CD1c-positive myeloid dendritic cell (primary cell): Measurements from ENCODE around the gene TRAP1.

ENCODE experiments used
- DNase-seq: peaks from one replicate; pipeline ENCODE4 v3.0.0-alpha.2; 2016; ENCODE audit errors: extremely low spot score

Gene TRAP1

GRCh38 chr16:3717235-3718018, at the start of gene TRAP1:
Gene TRAP1 (minus strand): TSS chr16:3717524. CDS start chr16:3717508, 16 bp downstream.
- peak; percentile 95 for DNase-seq

- no peak for DNase-seq
Measured at GRCh38 chr16:3766177-3766576, 48.9 kb upstream of the TRAP1 start.

GRCh38 chr16:3764409-3764808, 47.1 kb upstream of the TRAP1 start:
- DNase-seq = no peak

- DNase-seq = no peak
Measured at GRCh38 chr16:3762107-3762750, 44.9 kb upstream of the TRAP1 start.

GRCh38 chr16:3761375-3762106, 44.2 kb upstream of the TRAP1 start:
- DNase-seq = no peak

GRCh38 chr16:3760518-3760917, 43.2 kb upstream of the TRAP1 start:
- no peak for DNase-seq

GRCh38 chr16:3759736-3760135, 42.4 kb upstream of the TRAP1 start:
- no peak for DNase-seq

GRCh38 chr16:3756113-3756512, 38.8 kb upstream of the TRAP1 start:
- DNase-seq = no peak

GRCh38 chr16:3755249-3755648, 37.9 kb upstream of the TRAP1 start:
- DNase-seq = no peak

GRCh38 chr16:3754772-3755171, 37.4 kb upstream of the TRAP1 start:
- DNase-seq = no peak

GRCh38 chr16:3754081-3754703, 36.9 kb upstream of the TRAP1 start:
- DNase-seq = no peak

GRCh38 chr16:3752984-3753383, 35.7 kb upstream of the TRAP1 start:
- no peak for DNase-seq

- DNase-seq = no peak
Measured at GRCh38 chr16:3751878-3752277, 34.6 kb upstream of the TRAP1 start.

- DNase-seq = no peak
Measured at GRCh38 chr16:3748307-3748706, 31.0 kb upstream of the TRAP1 start.

- DNase-seq = no peak
Measured at GRCh38 chr16:3745751-3746355, 28.5 kb upstream of the TRAP1 start.

- DNase-seq = no peak
Measured at GRCh38 chr16:3744018-3744417, 26.7 kb upstream of the TRAP1 start.

GRCh38 chr16:3740934-3741333, 23.6 kb upstream of the TRAP1 start:
- no peak for DNase-seq

GRCh38 chr16:3740186-3740585, 22.9 kb upstream of the TRAP1 start:
- DNase-seq = no peak

- no peak for DNase-seq
Measured at GRCh38 chr16:3739636-3740035, 22.3 kb upstream of the TRAP1 start.

- no peak for DNase-seq
Measured at GRCh38 chr16:3738541-3738940, 21.2 kb upstream of the TRAP1 start.

GRCh38 chr16:3738128-3738527, 20.8 kb upstream of the TRAP1 start:
- DNase-seq = no peak

GRCh38 chr16:3737181-3737580, 19.9 kb upstream of the TRAP1 start:
- DNase-seq = no peak
